GM21737 (cell line): Measurements from ENCODE around the gene TOMT.
"Not testable (repeated sequence)": the region's sequence is repeated elsewhere in the genome, so short reads cannot be mapped to it uniquely, and the experiment has no call there.

Source experiments
- ATAC-seq: cut with Tn5 transposase; IDR thresholded peaks from one replicate; pipeline ENCODE4 v1.9.1; 2021; ENCODE audit warnings: mild to moderate bottlenecking, moderate library complexity; ENCODE audit not compliant: unreplicated experiment

Gene TOMT

DNA sequence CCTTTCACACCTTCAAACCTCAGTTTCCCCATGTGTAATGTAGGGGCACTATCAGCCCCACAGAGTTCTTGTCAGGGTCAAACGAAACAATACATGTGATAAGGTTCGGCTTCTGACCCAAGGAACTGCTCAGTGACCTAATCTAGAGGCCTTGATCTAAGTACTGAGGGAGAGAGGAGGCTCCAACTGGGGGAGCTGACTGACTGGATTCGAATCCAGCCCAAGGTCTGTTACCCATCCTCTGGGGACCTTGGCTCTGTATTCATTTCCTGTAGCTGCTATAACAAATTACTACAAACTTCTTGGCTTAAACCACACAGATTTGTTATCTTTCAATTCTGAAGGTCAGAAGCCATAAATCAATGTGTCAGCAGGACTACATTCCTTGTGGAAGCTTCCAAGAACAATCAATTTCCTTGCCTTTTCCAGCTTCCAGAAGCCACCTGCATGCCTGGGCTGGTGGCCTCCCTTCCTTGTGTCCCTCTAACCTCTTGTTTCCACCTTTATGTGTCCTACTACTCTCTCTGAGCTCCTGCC lies 17.5 kb downstream of the TOMT start:
- no peak for ATAC-seq

DNA sequence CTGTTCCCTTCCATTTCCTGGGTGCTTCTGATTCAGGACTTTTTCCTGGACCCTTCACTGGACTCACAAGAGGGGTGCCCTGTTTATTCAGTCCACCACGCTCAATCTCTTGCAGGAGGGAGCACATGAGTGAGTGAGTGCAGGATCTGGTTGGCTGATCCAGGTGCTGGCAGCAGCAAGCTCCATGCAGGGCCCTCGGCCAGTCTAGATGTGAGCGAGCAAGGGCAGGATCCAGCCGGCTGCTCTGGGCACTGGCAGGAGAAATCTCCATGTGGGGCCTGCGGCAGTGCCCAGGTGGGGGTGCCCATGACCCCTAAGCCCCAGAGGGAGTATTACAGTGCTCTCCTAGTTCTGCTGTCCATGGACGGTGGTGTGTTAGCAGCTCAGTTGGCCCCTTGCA lies 18.3 kb downstream of the TOMT start:
- no peak for ATAC-seq

- no peak for ATAC-seq
Measured at GRCh38 chr11:72125956-72126355, 20.2 kb downstream of the TOMT start.

DNA sequence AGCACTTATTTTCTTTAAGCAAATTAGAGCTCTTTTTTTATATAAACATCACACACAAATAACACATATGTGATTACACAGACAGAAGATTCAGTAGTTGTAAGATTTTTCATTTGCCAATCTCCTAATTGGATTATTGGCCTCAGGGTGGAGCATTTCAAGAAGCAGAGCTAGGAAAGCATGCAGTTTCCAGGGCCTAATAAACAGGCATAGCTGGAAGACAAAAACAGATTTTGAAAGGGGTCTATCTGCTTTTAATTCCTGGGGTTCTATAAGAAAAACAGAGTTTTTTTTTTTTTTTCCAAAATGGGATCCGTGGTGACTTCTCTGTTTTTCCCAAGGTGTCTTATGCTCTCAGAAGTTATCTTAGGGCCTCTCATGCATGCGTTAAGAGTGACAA lies 22.2 kb downstream of the TOMT start:
- ATAC-seq, result no peak

DNA sequence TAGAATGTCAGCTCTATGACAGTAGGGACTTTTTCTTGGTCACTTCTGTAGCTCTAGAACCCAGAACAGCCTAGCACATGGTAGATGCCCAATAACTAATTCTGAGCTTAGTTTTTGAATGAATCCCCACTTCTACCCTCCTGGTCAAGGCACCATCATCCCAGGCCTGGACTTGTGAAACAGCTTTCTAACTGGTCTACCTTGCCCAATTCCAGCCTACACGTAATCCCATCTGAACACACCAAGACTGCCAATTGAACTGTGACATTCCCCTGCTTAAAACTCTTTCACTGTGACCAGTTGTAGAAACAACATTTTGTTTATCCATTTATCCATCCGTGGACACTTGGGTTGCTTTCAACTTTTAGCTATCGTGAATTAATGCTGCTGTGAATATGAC lies 23.7 kb downstream of the TOMT start:
- ATAC-seq, result no peak

DNA sequence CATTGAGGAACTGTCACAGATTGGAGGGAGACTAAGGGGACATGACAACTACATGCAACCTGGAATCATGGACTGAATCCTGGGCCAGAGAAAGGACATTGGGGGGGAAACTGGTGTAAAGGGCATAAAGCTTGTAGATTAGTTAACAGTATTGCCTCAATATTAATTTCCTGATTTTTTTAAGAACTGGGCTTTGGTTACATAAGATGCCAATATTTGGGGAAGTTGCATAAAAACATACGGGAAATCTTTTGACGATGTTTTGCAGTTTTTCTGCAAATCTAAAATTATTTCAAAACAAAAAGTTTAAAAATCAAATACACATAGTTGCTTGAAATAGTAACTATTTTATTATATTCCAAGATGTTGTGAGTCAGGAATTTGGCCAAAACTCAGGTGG lies 26.9 kb downstream of the TOMT start:
- no peak for ATAC-seq

GRCh38 chr11:72135473-72135872 lies 29.7 kb downstream of the TOMT start, which contains the start of gene FOLR3:
Gene FOLR3, plus strand, starts transcription at chr11:72135725. Its CDS starts 228 bp downstream, at chr11:72135953.
- not testable (repeated sequence) for ATAC-seq

GRCh38 chr11:72135891-72136683 lies 30.4 kb downstream of the TOMT start:
- no peak for ATAC-seq

GRCh38 chr11:72136684-72137262 lies 31.0 kb downstream of the TOMT start:
- ATAC-seq, result no peak

- ATAC-seq, result no peak
Measured at GRCh38 chr11:72138821-72139390, 33.2 kb downstream of the TOMT start.

DNA sequence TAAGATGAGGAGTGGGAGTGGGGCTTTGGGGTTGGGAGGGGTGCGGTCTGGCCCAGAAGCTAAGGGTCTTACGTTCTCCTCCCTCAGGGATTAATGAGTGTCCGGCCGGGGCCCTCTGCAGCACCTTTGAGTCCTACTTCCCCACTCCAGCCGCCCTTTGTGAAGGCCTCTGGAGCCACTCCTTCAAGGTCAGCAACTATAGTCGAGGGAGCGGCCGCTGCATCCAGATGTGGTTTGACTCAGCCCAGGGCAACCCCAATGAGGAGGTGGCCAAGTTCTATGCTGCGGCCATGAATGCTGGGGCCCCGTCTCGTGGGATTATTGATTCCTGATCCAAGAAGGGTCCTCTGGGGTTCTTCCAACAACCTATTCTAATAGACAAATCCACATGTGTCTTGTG lies 33.8 kb downstream of the TOMT start:
- ATAC-seq, result no peak

DNA sequence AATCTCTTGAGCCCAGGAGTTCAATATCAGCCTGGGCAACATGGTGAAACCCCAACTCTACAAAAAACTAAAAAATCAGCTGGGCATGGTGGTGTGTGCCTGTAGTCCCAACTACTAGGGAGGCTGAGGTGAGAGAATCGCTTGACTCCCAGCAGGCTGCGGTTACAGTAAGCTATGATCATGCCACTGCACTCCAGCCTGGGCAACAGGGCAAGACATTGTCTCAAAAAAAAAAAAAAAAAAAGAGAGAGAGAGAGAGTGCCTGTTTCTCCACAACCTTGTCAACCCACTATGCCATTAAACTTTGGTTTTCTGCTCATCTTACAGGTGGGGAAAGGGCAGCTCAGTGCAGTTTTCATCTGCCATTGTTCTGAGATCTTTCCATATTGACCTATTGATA lies 34.9 kb downstream of the TOMT start:
- ATAC-seq, result no peak

DNA sequence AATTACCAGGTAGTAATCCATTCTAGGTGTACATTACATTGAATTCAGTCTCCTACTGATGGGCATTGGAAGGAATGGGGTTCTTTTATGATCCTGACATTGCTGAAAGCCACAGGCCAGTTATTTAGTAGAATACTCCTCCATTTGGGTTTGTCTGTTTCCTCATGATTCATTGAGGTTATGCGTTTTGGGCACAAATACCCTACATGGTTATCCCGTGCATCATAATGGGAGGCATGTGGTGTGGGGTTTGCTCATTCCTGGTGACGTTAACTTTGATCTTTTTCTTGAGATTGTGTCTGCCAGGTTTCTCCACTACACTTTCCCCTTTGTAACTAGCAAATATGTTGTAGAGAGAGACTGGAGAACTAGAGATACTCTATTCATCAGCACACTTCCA lies 35.3 kb downstream of the TOMT start:
- ATAC-seq, result no peak

DNA sequence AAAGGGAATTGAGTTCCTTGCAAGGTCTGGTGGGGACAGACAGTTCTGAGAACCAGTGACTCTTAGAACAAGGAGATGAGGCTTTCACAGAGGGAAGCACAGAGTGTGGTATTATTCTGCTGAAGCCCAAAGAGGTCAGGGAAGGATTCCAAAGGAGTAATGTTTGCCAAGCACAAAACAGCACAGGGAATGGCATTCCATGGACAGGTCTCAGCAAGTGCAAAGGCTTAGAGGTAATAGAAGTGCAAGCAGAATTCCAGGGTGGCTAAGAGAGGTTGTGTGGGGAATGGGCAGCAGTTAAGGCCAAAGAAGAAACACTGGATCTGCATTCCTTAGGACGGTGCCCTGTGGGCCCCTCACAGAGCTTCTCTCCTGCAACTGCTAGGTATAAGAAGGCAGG lies 36.4 kb downstream of the TOMT start:
- not testable (repeated sequence) for ATAC-seq

GRCh38 chr11:72142543-72142942 lies 36.8 kb downstream of the TOMT start:
- ATAC-seq, result not testable (repeated sequence)

DNA sequence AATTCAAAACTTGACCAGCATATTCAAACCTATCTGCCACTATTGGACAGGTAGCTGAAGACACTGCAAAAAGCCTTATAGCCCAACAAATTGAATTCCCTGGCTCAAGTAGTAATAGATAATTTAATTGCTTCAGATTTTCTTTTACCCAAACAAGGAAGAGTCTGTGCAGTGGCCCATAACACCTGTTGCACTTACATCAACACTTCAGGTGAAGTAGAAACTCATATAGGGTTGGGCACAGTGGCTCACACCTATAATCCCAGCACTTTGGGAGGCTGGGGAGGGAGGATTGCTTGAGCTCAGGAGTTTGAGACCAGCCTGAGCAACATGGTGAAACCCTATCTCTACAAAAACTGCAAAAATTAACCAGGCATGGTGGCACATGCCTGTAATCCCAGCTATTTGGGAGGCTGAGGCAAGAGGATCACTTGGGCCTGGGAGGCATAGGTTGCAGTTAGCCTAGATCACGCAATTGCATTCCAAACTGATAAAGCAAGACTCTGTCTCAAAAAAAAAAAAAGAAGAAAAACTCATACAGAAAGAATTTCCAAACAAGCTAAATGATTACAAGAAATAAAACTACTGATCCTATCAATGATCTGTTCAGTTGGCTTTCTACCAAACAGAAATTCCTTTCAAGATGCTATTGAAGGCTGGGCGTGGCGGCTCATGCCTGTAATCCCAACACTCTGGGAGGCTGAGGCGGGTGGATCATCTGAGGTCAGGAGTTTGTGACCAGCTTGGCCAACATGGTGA lies 39.3 kb downstream of the TOMT start:
- ATAC-seq, result no peak

DNA sequence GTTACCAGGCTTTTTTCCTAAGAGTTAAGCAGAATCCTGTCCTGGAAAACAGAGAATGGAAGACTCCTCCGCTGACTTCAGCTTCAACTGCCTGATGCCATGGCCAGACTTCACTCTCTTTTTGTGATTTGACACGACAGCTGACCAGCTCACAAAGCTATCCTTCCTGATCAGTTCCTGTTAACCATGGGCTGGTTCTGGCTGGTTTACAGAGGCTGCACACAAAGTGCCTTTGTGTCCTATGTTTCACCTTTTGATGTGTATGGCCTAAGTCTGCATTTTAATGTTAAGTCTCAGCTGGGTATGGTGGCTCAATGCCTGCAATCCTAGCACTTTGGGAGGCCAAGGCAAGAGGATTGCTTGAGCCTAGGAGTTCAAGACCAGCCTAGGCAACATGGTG lies 40.9 kb downstream of the TOMT start:
- ATAC-seq, result no peak

- ATAC-seq, result no peak
Measured at GRCh38 chr11:72150882-72151281, 45.2 kb downstream of the TOMT start.

- ATAC-seq, result not testable (repeated sequence)
Measured at GRCh38 chr11:72153874-72154273, 48.1 kb downstream of the TOMT start.

- no peak for ATAC-seq
Measured at GRCh38 chr11:72154816-72155215, 49.1 kb downstream of the TOMT start.

DNA sequence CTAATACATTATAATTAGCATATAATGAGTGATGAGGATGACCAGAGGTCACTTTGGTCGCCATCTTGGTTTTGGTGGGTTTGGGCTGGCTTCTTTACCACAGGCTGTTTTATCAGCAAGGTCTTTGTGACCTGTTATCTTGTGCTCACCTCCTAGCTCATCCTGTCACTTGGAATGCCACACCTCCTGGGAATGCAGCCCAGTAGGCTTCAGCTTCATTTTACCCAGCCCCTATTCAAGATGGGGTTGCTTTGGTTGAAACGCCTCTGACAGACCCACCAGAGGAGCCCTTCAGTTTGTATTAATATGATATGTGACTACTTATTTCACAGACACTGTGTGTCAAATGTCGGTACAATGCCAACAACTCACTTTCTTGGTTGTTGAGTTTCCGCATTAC lies 50.0 kb downstream of the TOMT start:
- no peak for ATAC-seq
